GM18951 (cell line): Measurements from ENCODE around the gene MAZ.

ENCODE experiments used
- POLR2A ChIP-seq: IDR thresholded peaks from 4 replicates; pipeline ENCODE4 v1.6.1; 2011; ENCODE audit warnings: mild to moderate bottlenecking; ENCODE audit not compliant: insufficient read length, insufficient read depth; ENCODE audit errors: extremely low read depth
- in situ Hi-C: fragments of 300-500 bp; cut with MboI; formaldehyde crosslinking; loops from one replicate; pipeline ENCODE4 v1.12.0; 2022; ENCODE audit warnings: low sequenced_read_pairs, mixed read lengths, inconsistent platforms; ENCODE audit not compliant: unreplicated experiment

MAZ gene

GRCh38 chr16:29839822-29840221 lies 33.5 kb downstream of the MAZ start:
- no peak for TF ChIP-seq POLR2A
- in situ Hi-C loops, result no loop called here

GRCh38 chr16:29840240-29840639 lies 33.9 kb downstream of the MAZ start:
- in situ Hi-C loops, result no loop called here
- TF ChIP-seq POLR2A, result no peak

- in situ Hi-C loops, result no loop called here
- TF ChIP-seq POLR2A, result no peak
Observed at GRCh38 chr16:29841631-29842030, 35.3 kb downstream of the MAZ start.

- in situ Hi-C loops, result no loop called here
- no peak for TF ChIP-seq POLR2A
Observed at GRCh38 chr16:29842732-29843346, 36.5 kb downstream of the MAZ start.

GRCh38 chr16:29843931-29844330 lies 37.6 kb downstream of the MAZ start:
- TF ChIP-seq POLR2A, result no peak
- in situ Hi-C loops, result no loop called here

- no peak for TF ChIP-seq POLR2A
- in situ Hi-C loops, result no loop called here
Observed at GRCh38 chr16:29844575-29845331, 38.4 kb downstream of the MAZ start.

GRCh38 chr16:29845656-29846055 lies 39.3 kb downstream of the MAZ start:
- in situ Hi-C loops, result no loop called here

GRCh38 chr16:29848420-29849297 lies 42.3 kb downstream of the MAZ start:
- no peak for TF ChIP-seq POLR2A
- in situ Hi-C loops, result no loop called here

More at GRCh38 chr16:29845656-29846055, 39.3 kb downstream of the MAZ start:
- no peak for TF ChIP-seq POLR2A

GRCh38 chr16:29849505-29849904 lies 43.2 kb downstream of the MAZ start:
- in situ Hi-C loops, result no loop called here
- no peak for TF ChIP-seq POLR2A

GRCh38 chr16:29850998-29851397 lies 44.7 kb downstream of the MAZ start:
- no peak for TF ChIP-seq POLR2A
- in situ Hi-C loops, result no loop called here

- in situ Hi-C loops, result no loop called here
- TF ChIP-seq POLR2A, result no peak
Observed at GRCh38 chr16:29852654-29853053, 46.3 kb downstream of the MAZ start.

- in situ Hi-C loops, result no loop called here
- no peak for TF ChIP-seq POLR2A
Observed at GRCh38 chr16:29854520-29855100, 48.3 kb downstream of the MAZ start.

GRCh38 chr16:29857133-29857760 lies 50.9 kb downstream of the MAZ start:
- in situ Hi-C loops, result no loop called here
- no peak for TF ChIP-seq POLR2A
